Stimulated activated CD8-positive, alpha-beta memory T cell treated with anti-CD3 and anti-CD28 coated beads, Interleukin-4, amount 100 ng/mL, for 48 hours (primary cell): ENCODE results near the gene MBP.

ENCODE experiments used
- DNase-seq: peaks from one replicate; pipeline ENCODE4 v3.0.0-alpha.2; 2020

MBP gene

GRCh38 chr18:77133051-77133834 is 660 bp upstream of the MBP start:
- DNase-seq = peak; percentile 30

GRCh38 chr18:77131652-77132368 is 773 bp downstream of the MBP start:
- DNase-seq = peak; percentile 68

- DNase-seq = peak; percentile 62
These were observed 1.4 kb downstream of the MBP start for GRCh38 chr18:77131100-77131651.

GRCh38 chr18:77130229-77131099 is 2.1 kb downstream of the MBP start:
- DNase-seq = peak; percentile 47

GRCh38 chr18:77129150-77129551 is 3.4 kb downstream of the MBP start:
- DNase-seq = no peak

GRCh38 chr18:77127769-77128671 is 4.6 kb downstream of the MBP start:
- no peak for DNase-seq

- peak; percentile 72 for DNase-seq
These were observed 8.1 kb downstream of the MBP start for GRCh38 chr18:77124452-77124922.

- DNase-seq = peak; percentile 27
These were observed 9.0 kb downstream of the MBP start for GRCh38 chr18:77123320-77124231.

GRCh38 chr18:77121523-77121922 is 11.1 kb downstream of the MBP start:
- no peak for DNase-seq

GRCh38 chr18:77119851-77120491 is 12.6 kb downstream of the MBP start:
- peak; percentile 12 for DNase-seq

GRCh38 chr18:77119101-77119850 is 13.3 kb downstream of the MBP start:
- DNase-seq = peak; percentile 17

- peak; percentile 22 for DNase-seq
These were observed 14.1 kb downstream of the MBP start for GRCh38 chr18:77118256-77119090.

GRCh38 chr18:77116201-77117080 is 16.1 kb downstream of the MBP start:
- DNase-seq = peak; percentile 21

GRCh38 chr18:77115192-77115953 is 17.2 kb downstream of the MBP start:
- DNase-seq = peak; percentile 25

- peak; percentile 52 for DNase-seq
These were observed 18.0 kb downstream of the MBP start for GRCh38 chr18:77114415-77115191.

- no peak for DNase-seq
These were observed 18.5 kb downstream of the MBP start for GRCh38 chr18:77114152-77114414.
